Erythroblast (primary cell): ENCODE results near the gene SHOX.

ENCODE experiments used
- DNase-seq, 2 experiments: peaks; one replicate each; lab custom pipeline; 2025; lab: John Stamatoyannopoulos, UW
- GATA1 ChIP-seq: IDR thresholded peaks from 2 replicates; pipeline ENCODE4 v1.6.1; 2011; ENCODE audit warnings: low read depth, mild to moderate bottlenecking, control low read depth, low read length, moderate library complexity
- POLR2A ChIP-seq: IDR thresholded peaks from 2 replicates; pipeline ENCODE4 v1.6.1; 2011; ENCODE audit warnings: mild to moderate bottlenecking, low read length

SHOX gene

GRCh38 chrX:627995-628394, 2.6 kb upstream of the SHOX start:
- DNase-seq = no peak

GRCh38 chrX:629230-630006, 1.2 kb upstream of the SHOX start:
- TF ChIP-seq POLR2A (no peak), GATA1 (no peak)
- no peak for DNase-seq

More at GRCh38 chrX:627995-628394, 2.6 kb upstream of the SHOX start:
- TF ChIP-seq GATA1 = no peak
- no peak for TF ChIP-seq POLR2A

- DNase-seq = no peak
- TF ChIP-seq POLR2A = no peak
- TF ChIP-seq GATA1 = no peak
These were observed 482 bp upstream of the SHOX start for GRCh38 chrX:630007-630611.

GRCh38 chrX:631802-632365, 1.3 kb downstream of the SHOX start:
- TF ChIP-seq GATA1 (no peak), POLR2A (no peak)
- DNase-seq = no peak

- TF ChIP-seq POLR2A (no peak), GATA1 (no peak)
- DNase-seq = no peak
These were observed 1.9 kb downstream of the SHOX start for GRCh38 chrX:632366-633042.

- DNase-seq = no peak
- TF ChIP-seq POLR2A (no peak), GATA1 (no peak)
These were observed 2.7 kb downstream of the SHOX start for GRCh38 chrX:633043-633984.

DNA sequence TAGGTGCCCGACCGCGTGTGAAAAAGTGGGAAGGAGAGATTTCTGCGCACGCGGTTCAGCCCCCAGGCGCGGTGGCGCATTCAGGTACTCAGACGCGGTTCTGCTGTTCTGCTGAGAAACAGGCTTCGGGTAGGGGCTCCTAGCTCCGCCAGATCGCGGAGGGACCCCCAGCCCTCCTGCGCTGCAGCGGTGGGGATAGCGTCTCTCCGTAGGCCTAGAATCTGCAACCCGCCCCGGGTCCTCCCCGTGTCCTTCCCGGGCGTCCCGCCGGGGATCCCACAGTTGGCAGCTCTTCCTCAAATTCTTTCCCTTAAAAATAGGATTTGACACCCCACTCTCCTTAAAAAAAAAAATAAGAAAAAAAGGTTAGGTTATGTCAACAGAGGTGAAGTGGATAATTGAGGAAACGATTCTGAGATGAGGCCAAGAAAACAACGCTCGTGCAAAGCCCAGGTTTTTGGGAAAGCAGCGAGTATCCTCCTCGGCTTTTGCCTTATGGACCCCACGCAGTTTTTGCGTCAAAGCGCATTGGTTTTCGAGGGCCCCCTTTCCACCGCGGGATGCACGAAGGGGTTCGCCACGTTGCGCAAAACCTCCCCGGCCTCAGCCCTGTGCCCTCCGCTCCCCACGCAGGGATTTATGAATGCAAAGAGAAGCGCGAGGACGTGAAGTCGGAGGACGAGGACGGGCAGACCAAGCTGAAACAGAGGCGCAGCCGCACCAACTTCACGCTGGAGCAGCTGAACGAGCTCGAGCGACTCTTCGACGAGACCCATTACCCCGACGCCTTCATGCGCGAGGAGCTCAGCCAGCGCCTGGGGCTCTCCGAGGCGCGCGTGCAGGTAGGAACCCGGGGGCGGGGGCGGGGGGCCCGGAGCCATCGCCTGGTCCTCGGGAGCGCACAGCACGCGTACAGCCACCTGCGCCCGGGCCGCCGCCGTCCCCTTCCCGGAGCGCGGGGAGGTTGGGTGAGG, 3.7 kb downstream of the SHOX start:
- DNase-seq = no peak
- TF ChIP-seq GATA1 (no peak), POLR2A (no peak)

DNA sequence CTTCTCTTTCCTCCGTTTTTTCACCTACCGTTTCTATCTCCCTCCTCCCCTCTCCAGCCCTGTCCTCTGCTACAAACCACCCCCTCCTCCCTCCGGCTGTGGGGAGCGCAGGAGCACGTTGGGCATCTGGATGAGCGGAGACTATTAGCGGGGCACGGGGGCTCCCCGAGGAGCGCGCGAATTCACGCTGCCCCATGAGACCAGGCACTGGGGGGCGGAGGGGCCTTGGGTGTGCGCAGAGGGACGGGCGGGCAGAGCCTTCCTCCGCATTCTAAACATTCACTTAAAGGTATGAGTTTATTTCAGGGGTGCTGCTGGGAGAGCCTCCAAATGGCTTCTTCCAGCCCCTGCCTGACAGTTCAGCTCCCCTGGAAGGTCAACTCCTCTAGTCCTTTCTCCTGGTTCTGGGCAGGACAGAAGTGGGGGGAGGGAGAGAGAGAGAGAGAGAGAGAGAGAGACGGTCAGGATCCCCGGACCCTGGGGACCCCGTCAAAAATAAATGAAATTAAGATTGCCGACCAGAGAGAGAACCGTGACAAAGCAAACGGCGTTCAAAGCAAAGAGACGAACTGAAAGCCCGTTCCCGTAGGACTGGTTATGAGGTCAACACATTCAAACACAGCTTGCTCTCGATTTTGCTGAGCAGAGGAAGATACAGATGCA, 5.0 kb downstream of the SHOX start:
- TF ChIP-seq POLR2A = no peak
- no peak for TF ChIP-seq GATA1

DNA sequence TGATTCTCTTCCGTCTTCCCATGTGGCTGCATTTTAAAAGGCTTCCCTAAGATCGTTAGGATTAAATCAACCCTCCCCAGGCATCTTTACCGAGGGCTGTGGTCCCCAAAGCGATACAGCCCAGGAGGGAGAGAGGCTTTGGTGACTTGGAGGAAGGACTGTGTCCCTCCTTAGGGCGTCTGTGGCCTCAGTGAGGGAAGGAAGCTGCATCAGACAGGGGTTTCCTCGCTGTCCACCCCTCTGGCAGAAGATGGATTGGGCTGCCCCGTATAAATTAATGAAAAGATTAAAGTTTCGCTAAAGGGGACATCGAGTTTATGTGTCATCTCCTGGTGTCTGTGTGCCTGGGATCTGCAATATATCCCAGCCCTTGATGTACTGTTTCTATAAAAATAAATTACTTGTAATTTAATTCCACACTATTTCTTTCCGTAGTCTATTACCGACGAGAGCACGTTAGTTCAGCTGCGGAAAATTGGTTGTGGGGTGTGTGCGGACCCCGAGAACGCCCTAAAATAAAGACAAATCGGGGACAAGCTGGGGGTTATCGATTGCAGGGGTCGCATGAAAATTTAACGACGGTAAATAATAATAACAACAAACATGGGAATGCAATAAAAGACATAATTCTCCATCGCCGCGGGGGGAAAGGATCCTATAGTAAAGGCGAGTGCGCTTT, 6.5 kb downstream of the SHOX start:
- no peak for DNase-seq
- TF ChIP-seq POLR2A (no peak), GATA1 (no peak)

More for the DNA sequence above, 5.0 kb downstream of the SHOX start:
- DNase-seq = no peak

DNA sequence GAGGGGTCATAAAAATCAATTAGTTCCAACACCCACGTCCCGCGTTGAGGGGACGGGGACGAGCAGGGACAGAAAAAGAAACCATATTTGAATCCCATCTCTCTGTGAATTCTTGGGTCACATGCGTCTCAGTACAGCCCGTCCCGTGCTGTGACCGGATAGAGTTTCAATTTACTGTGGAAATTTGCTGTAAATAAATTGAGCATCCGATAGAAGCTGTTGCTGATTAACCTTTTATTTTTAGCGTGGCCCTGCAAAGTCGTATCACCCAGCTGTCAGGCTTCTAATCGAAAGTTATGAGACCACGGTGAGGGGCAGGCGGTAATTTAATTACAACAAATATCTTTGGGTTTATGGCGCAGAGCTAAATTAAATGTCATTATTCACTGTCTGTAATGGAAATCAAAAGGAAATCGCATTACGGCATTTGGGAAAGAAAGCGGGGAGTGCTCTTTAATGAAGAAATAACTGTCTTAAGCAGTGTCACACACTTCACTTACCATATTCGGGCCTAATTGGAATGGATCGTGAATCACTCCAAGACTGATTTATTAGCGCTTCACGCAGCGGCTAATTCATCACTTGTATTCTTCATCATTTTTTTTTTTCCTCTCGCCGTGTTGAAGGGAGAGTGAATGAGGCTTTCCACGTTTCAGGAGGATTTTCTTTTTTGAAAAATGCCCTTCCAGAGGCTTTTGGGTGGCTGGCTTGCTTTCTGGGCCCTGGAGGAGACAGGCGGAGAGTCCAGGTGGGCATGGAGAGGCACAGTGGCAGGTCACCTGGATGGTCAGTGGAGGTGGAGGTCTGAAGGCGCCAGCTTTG, 7.3 kb downstream of the SHOX start:
- DNase-seq = no peak
- TF ChIP-seq POLR2A = no peak
- no peak for TF ChIP-seq GATA1
